AG10803 (cell line): ENCODE results near the gene KCND2.
"Not testable (repeated sequence)": the region's sequence is repeated elsewhere in the genome, so short reads cannot be mapped to it uniquely, and the experiment has no call there.

Experiments
- DNase-seq: peaks from one replicate; pipeline ENCODE4 v3.0.0; 2010; ENCODE audit warnings: low read depth
- H3K4me3 ChIP-seq: 2 replicates; pipeline ENCODE4 v1.5.1; 2011; ENCODE audit warnings: mild to moderate bottlenecking, low read length, control low read depth
- TF ChIP-seq, protein P1 (sequence below): conservative IDR thresholded peaks from 2 replicates; pipeline ENCODE4 v1.5.1; 2011; ENCODE audit warnings: mild to moderate bottlenecking, low read length, control low read depth, inconsistent platforms

The KCND2 gene

GRCh38 chr7:120554960-120555571, 282.1 kb downstream of the KCND2 start:
- TF ChIP-seq, protein P1, sequence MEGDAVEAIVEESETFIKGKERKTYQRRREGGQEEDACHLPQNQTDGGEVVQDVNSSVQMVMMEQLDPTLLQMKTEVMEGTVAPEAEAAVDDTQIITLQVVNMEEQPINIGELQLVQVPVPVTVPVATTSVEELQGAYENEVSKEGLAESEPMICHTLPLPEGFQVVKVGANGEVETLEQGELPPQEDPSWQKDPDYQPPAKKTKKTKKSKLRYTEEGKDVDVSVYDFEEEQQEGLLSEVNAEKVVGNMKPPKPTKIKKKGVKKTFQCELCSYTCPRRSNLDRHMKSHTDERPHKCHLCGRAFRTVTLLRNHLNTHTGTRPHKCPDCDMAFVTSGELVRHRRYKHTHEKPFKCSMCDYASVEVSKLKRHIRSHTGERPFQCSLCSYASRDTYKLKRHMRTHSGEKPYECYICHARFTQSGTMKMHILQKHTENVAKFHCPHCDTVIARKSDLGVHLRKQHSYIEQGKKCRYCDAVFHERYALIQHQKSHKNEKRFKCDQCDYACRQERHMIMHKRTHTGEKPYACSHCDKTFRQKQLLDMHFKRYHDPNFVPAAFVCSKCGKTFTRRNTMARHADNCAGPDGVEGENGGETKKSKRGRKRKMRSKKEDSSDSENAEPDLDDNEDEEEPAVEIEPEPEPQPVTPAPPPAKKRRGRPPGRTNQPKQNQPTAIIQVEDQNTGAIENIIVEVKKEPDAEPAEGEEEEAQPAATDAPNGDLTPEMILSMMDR = peak; percentile 63
- DNase-seq = peak; percentile 36
- H3K4me3 ChIP-seq = no peak overlapping the region

DNA sequence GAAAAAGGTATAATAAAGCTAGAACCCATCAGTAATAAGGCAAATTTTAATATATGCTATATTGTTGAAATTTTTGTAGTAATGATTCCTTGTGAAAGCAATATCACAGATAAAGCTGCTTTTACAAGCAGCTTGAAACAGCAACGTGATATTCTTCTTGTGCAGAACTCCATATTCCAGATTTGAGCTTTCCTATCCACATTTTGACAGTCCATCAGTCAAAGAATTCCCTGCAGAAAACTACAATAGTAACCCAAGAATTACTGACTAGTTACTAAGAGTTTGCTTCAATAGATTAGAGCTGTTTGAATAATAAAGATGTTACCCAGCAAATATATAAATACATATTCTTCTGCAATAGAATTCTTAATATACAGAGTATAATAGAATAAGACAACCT, 291.2 kb downstream of the KCND2 start:
- TF ChIP-seq, protein P1 = no peak
- no peak for DNase-seq
- no peak overlapping the region for H3K4me3 ChIP-seq

GRCh38 chr7:120567204-120567603, 294.2 kb downstream of the KCND2 start:
- H3K4me3 ChIP-seq = no peak overlapping the region
- TF ChIP-seq, protein P1 = no peak
- DNase-seq = no peak

DNA sequence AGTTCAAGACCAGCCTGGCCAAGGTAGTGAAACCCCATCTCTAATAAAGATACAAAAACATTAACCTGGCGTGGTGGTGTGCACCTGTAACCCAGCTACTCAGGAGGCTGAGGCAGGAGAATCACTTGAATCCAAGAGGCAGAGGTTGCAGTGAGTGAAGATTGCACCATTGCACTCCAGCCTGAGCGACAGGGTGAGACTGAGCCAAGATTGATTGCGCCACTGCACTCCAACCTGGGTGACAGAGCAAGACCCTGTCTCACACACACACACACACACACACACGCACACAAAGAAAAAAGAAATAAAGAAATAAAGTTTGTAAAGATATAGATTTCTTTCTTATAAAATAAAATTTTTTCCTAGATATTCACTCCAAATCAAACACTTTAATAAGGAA, 305.7 kb downstream of the KCND2 start:
- DNase-seq, H3K4me3 ChIP-seq: not testable (repeated sequence)

DNA sequence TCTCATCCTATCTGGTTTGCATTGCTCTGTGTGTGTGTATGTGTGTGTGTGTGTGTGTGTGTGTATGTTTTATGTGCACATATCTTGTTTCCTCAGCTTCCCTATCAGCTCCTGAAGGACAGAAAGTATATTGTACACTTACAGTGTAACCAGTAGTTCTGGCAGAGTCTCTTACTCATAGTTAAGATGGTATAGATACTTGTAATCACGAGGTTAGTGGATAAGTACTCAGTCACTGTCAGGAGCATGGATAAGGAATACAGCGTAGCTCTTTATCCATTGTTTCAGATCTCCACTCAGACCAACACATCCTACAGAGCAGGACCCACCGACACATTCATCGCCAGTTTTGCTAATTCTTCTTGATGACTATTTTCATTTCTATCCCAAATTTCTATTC, 309.9 kb downstream of the KCND2 start:
- TF ChIP-seq, protein P1 = no peak
- no peak for DNase-seq
- H3K4me3 ChIP-seq = no peak overlapping the region

DNA sequence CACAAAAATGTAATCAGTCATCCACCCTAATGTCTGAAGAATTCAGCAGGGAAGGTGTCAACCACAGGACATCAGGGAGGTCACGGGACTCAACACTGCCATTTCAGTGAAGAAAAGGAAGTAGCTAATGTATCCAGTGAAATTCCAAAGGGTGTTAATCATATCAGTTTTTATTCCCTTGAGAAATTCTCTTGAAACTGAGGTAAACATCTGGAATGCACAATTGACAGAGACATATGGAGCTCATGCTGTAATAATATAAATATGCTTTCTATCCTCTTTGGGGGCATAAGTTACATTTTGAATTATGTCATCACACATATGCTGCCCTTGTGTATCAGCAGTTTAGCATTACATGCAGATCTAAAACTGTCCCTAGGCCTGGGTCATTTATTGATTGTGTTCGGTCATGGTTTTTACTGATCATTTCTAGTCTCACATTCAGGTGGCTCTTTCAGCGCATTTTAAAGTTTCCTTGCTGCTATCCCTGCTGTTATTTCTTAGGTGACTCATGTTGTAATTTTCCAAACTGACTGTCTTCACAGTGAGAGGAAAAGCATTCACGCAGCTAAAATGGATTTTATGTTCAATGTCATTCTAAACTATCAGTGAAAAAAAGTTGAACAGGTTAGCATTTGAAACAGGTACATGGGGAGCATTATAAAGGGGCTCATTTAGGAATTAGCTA, 311.1 kb downstream of the KCND2 start:
- no peak overlapping the region for H3K4me3 ChIP-seq
- peak; percentile 89 for DNase-seq

DNA sequence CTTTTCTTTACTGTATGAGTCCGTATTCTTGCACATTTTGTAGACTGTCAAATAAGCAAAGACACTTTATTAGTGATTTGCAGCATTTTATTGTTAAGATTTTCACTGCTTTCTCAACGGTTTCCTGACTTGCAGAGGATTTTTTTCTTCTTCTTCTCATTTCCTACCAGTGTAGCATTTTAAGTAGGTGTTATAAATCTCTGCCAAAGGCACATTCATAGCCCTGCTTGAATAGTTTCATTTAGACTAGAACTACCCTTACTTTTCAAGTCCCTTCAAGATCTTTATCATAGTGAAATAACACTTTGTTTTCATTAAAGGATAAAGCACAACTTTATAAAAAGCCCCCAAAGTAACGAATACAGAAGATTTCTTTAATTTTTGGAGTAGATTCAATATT, 313.6 kb downstream of the KCND2 start:
- TF ChIP-seq, protein P1 = no peak
- DNase-seq = no peak
- no peak overlapping the region for H3K4me3 ChIP-seq

More for the DNA sequence above, 311.1 kb downstream of the KCND2 start:
- TF ChIP-seq, protein P1 = no peak
